Smooth muscle cell of the coronary artery (primary cell): ENCODE results near the gene OR6C70. TPM values are rescaled to one million over a fixed set of nuclear protein-coding genes. Genes with fewer than 3 reads are reported as not detected.

ENCODE experiments used
- total RNA-seq: library from RNA; depleted of rRNA; stranded (reverse); fragments of >200 nt; gene quantifications from 2 replicates; pipeline ENCODE4 v1.2.3, GENCODE V29; 2014; ENCODE audit warnings: low replicate concordance

Gene OR6C70
- total RNA-seq = not detected in 2 replicates

DNA sequence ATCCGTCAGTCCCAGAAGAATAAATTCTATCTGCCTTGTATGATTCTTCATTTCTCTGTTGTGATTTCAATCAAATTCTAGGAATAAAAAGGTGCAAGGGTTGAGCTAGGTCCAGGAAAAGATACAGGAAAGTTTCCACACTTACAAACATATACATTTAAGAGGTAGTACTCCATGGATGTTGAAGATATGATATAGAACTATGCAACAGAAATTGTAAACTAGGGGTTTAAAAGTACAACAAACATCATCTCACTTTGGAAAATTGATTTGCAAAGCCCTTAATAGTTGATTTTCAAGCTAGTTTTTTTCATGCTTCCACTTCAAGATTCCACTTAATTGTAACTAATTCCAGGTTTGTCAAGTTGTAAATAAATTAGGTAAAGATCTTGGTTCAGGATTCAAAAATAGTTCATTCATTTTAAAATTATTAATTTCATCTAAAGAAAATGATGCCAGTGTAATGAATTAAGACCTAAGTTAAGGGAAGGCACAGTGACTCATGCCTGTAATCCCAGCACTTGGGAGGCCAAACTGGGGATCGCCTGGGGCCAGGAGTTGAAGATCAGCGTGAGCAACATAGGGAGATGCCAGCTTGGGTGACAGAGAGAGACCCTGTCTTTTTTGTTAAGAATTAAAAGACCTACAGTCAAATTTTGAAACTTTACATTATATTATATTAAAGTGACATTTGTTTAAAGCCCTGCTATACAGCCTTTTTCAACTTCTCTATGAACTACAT is at the start of gene OR6C70:
Gene OR6C70, minus strand, starts transcription at position 51 of the 742 bp plus-strand sequence. Its CDS starts 0 bp downstream, at position 51.

DNA sequence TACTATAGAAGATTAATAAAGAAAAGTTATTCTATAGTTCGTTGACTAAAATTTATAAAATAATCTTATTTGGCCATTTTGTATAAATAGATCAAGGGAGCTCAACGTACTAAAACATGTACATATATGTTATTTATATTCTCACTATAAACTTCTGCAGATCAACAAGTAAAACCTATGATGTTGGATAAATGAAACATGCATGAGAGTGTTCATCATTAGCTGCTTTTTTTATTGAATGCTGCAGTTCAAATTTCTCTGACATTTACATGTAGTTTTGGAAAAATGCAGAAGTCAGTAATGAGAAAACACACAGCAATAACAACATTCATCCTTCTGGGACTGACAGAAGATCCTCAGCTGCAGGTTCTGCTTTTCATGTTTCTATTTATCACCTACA is 22.1 kb upstream of the OR6C70 start, which contains the start of gene OR6C68:
Gene OR6C68, plus strand, starts transcription at position 301 of the 400 bp plus-strand sequence. Its CDS starts 0 bp downstream, at position 301.

DNA sequence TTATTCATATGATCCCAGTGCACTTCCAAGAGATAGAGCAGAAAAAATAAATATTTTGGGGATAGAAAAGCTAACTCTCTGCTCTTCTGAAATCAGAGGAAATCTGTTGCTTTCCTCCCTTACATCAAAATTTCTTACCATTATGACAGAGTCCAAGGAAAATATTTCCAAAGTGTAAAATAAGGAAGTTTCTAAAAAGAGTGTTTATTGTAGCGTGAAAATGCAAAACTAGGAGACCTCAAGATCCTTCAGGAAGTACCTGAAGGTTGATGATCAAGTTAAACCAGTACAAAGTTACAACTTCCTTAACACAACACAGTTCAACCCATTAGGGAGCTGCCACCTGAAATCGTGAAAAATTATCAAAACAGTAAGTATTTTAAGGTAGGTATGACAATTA is 26.2 kb downstream of the OR6C70 start, which contains the start of gene OR6C2:
Gene OR6C2, plus strand, starts transcription at position 301 of the 400 bp plus-strand sequence. CDS start 8,138 bp downstream, outside the sequence.

DNA sequence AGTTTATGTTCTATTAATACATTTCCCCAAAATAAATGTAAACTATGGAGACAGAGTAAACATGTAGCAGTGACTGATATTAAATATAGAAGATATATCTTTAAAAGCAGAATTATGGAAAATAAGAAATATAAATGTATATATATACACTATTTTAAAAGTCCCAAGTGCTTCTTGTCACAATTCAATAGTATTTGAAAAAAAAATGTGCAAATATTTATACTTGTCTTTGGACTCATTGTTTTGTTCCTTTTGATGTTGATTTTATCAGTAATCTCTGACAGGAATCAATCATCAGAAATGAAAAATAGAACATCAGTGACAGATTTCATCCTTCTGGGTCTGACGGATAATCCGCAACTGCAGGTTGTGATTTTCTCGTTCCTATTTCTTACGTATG is 44.0 kb downstream of the OR6C70 start, which contains the start of gene OR6C76:
Gene OR6C76, plus strand, starts transcription at position 301 of the 400 bp plus-strand sequence. Its CDS starts 0 bp downstream, at position 301.

Other genes with a start within 250 kb of the OR6C70 start
- not detected in 2 replicates for gene OR10A7, start 249.1 kb downstream of the OR6C70 start, total RNA-seq
- gene OR6C74, start 225.5 kb downstream of the OR6C70 start, total RNA-seq = not detected in 2 replicates
- gene OR6C6, start 173.6 kb downstream of the OR6C70 start, total RNA-seq = not detected in 2 replicates
- gene OR6C1, start 155.8 kb downstream of the OR6C70 start, total RNA-seq = not detected in 2 replicates
- not detected in 2 replicates for gene OR6C3, start 139.4 kb downstream of the OR6C70 start, total RNA-seq
- not detected in 2 replicates for gene OR6C75, start 107.2 kb downstream of the OR6C70 start, total RNA-seq
- gene OR6C65, start 69.6 kb downstream of the OR6C70 start, total RNA-seq = not detected in 2 replicates
- not detected in 2 replicates for gene OR6C76, start 43.9 kb downstream of the OR6C70 start, total RNA-seq
- gene OR6C2, start 26.1 kb downstream of the OR6C70 start, total RNA-seq = not detected in 2 replicates
- gene OR6C68, start 22.2 kb upstream of the OR6C70 start, total RNA-seq = not detected in 2 replicates
- not detected in 2 replicates for gene OR6C4, start 79.5 kb upstream of the OR6C70 start, total RNA-seq
- gene OR2AP1, start 102.3 kb upstream of the OR6C70 start, total RNA-seq = not detected in 2 replicates
- gene OR10P1, start 166.8 kb upstream of the OR6C70 start, total RNA-seq = not detected in 2 replicates
- 3.8 and 72.7 TPM in 2 replicates for gene ITGA7, start 237.8 kb upstream of the OR6C70 start, total RNA-seq
- 82.0 and 115 TPM in 2 replicates for gene BLOC1S1, start 245.9 kb upstream of the OR6C70 start, total RNA-seq